ENCODE data around the gene INHBE.

DNA sequence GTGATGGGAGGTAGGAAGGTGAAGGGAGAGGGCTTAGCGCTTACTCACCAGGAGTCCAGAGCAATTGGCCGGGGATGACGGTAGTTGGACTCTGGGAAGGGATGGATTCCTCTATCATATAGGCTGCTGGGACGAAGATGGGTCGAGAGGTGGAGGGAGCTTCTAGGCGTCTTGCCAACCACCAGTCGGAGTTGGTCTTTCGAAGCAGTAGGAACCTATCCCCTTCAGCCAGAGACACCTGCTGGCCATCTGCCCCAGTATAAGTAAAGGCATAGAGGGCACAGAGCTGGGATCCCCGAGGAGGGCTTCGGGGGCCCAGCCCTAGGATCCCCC is 23.9 kb downstream of the INHBE start:
- TF ChIP-seq MXI1 (conservative IDR thresholded peaks at IDR 0.05; ENCODE audit: poor library complexity, severe bottlenecking) (no peak), TAF1 (IDR thresholded peaks at IDR 0.05; ENCODE audit: low read depth) (no peak), EZH2 (IDR thresholded peaks at IDR 0.05; ENCODE audit: borderline replicate concordance, insufficient read depth, low read length, poor library complexity, severe bottlenecking) (no peak), SMC3 (conservative IDR thresholded peaks at IDR 0.05; ENCODE audit: poor library complexity) (no peak), REST (IDR thresholded peaks at IDR 0.05; ENCODE audit: borderline replicate concordance) (no peak)
- TF ChIP-seq, protein P1, sequence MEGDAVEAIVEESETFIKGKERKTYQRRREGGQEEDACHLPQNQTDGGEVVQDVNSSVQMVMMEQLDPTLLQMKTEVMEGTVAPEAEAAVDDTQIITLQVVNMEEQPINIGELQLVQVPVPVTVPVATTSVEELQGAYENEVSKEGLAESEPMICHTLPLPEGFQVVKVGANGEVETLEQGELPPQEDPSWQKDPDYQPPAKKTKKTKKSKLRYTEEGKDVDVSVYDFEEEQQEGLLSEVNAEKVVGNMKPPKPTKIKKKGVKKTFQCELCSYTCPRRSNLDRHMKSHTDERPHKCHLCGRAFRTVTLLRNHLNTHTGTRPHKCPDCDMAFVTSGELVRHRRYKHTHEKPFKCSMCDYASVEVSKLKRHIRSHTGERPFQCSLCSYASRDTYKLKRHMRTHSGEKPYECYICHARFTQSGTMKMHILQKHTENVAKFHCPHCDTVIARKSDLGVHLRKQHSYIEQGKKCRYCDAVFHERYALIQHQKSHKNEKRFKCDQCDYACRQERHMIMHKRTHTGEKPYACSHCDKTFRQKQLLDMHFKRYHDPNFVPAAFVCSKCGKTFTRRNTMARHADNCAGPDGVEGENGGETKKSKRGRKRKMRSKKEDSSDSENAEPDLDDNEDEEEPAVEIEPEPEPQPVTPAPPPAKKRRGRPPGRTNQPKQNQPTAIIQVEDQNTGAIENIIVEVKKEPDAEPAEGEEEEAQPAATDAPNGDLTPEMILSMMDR (IDR thresholded peaks at IDR 0.05; ENCODE audit: poor library complexity, severe bottlenecking) = no peak

Data from neural cell (in vitro differentiated cells).